ENCODE data around the gene RABL2B.

The RABL2B gene

DNA sequence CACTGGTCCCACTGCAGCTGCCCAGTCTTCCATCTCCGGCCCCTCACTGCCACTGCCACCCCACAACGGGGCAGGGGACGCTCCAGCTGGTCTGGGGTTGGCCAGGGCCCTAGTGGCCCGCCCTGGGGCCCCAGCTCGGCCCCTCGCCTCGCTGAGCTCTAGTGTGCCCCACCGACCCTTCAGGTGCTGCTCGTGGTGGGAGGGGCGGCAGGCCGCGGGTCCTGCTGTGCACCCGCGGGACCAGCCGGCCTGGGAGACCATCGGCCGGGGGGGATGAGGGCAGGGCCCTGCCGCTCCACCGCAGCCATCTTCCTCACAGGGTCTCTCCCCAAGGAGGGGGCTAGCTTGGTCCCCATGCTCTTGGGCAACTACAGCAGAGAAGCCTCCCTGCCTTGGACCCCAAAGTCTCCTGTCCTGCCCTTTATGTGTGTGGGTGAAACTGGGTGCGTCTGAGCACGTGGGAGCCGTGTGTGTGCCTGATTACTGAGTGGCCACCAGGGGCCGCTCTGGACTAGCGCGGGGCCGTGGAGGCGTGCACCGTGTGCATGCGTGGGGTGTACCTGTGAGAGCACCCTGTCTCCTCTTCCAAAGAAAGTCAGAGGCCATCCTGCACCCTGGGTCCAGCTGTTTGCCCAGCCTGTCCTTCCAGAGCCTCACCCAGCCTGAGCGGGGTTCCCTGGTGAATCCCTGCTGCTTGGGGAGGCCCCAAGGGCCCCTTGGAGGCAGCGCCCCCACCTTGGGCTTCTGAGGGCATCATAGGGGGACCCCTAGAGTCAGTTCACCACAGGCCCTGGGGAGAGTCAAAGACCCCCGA, 51.4 kb downstream of the RABL2B start:
- no peak for TF ChIP-seq TAF1 (IDR thresholded peaks at IDR 0.05; ENCODE audit: borderline replicate concordance, insufficient read depth, low read length)
- TF ChIP-seq, protein P1, sequence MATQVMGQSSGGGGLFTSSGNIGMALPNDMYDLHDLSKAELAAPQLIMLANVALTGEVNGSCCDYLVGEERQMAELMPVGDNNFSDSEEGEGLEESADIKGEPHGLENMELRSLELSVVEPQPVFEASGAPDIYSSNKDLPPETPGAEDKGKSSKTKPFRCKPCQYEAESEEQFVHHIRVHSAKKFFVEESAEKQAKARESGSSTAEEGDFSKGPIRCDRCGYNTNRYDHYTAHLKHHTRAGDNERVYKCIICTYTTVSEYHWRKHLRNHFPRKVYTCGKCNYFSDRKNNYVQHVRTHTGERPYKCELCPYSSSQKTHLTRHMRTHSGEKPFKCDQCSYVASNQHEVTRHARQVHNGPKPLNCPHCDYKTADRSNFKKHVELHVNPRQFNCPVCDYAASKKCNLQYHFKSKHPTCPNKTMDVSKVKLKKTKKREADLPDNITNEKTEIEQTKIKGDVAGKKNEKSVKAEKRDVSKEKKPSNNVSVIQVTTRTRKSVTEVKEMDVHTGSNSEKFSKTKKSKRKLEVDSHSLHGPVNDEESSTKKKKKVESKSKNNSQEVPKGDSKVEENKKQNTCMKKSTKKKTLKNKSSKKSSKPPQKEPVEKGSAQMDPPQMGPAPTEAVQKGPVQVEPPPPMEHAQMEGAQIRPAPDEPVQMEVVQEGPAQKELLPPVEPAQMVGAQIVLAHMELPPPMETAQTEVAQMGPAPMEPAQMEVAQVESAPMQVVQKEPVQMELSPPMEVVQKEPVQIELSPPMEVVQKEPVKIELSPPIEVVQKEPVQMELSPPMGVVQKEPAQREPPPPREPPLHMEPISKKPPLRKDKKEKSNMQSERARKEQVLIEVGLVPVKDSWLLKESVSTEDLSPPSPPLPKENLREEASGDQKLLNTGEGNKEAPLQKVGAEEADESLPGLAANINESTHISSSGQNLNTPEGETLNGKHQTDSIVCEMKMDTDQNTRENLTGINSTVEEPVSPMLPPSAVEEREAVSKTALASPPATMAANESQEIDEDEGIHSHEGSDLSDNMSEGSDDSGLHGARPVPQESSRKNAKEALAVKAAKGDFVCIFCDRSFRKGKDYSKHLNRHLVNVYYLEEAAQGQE (IDR thresholded peaks at IDR 0.05; ENCODE audit: insufficient read depth in 1 of 2, low read depth in 2 of 2, low read length in 2 of 2), result no peak
- peak; percentile 30 for TF ChIP-seq FOXP2 (optimal IDR thresholded peaks at IDR 0.05; ENCODE audit: borderline replicate concordance, extremely low read depth, extremely low read length, insufficient read depth)
- no peak for TF ChIP-seq POLR2AphosphoS5 (IDR thresholded peaks at IDR 0.05; ENCODE audit: low read depth, low read length)
- no peak for TF ChIP-seq SIN3A (IDR thresholded peaks at IDR 0.05; ENCODE audit: borderline replicate concordance, insufficient read depth, low read length)

DNA sequence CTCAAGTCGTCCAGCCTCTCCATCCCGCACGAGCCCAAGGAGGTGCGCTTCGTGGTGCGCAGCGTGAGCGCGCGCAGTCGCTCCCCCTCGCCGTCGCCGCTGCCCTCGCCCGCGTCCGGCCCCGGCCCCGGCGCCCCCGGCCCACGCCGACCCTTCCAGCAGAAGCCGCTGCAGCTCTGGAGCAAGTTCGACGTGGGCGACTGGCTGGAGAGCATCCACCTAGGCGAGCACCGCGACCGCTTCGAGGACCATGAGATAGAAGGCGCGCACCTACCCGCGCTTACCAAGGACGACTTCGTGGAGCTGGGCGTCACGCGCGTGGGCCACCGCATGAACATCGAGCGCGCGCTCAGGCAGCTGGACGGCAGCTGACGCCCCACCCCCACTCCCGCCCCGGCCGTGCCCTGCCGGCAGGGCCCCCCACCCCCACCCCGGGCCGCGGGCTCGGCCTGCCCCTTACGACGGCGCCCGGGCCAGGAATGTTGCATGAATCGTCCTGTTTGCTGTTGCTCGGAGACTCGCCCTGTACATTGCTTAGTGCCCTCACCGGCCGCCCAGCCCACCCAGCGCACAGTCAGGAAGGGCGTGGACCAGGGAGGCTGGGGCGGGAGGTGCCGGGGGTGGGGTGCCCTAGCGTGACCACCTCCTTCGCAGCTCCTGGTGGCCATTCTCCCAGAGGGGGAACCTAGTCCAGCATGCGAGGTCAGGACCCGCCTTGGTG, 52.3 kb downstream of the RABL2B start:
- TF ChIP-seq, protein P1 (IDR thresholded peaks at IDR 0.05; ENCODE audit: insufficient read depth in 1 of 2, low read depth in 2 of 2, low read length in 2 of 2), result no peak
- TF ChIP-seq SIN3A (IDR thresholded peaks at IDR 0.05; ENCODE audit: borderline replicate concordance, insufficient read depth, low read length) (no peak), TAF1 (IDR thresholded peaks at IDR 0.05; ENCODE audit: borderline replicate concordance, insufficient read depth, low read length) (no peak), FOXP2 (optimal IDR thresholded peaks at IDR 0.05; ENCODE audit: borderline replicate concordance, extremely low read depth, extremely low read length, insufficient read depth) (no peak), POLR2AphosphoS5 (IDR thresholded peaks at IDR 0.05; ENCODE audit: low read depth, low read length) (no peak)

DNA sequence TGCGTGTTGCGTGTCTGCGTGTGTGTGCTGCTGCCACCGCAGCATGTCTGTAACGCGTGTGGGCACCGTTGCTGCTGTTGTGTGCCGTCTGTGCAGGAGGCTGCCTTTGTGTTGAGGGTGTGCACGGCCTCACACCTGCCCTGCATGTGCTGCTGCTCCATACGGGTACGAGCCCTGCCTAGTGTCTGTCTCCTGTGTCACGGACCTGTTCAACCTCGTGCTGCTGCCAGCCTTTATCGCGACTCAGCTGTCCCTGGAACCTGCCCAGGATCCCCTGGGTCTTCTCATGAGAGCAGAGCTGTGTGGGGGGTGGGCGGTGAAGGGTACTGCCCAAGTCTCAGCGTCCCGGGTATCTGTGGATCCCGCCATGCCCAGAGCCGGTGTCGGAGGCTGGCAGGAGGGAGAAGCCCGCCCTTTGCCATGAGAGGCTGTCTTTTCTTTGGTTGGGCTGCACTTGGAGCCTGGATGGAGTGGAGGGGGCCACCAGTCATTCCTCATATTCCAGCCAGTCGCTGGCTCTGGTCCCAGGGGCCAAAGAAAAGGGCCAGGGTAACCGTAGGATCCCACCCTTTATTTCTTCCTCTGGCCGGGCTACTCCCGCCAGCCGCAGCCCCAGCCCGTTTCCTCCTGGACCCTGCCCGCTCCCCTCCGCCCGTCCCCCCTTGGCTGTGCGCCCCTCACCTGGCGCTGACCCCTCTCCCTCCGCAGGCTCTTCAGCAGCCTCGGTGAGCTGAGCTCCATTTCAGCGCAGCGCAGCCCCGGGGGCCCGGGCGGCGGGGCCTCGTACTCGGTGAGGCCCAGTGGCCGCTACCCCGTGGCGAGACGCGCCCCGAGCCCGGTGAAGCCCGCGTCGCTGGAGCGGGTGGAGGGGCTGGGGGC, 53.2 kb downstream of the RABL2B start:
- TF ChIP-seq, protein P1 (IDR thresholded peaks at IDR 0.05; ENCODE audit: insufficient read depth in 1 of 2, low read depth in 2 of 2, low read length in 2 of 2), result no peak
- TF ChIP-seq TAF1 (IDR thresholded peaks at IDR 0.05; ENCODE audit: borderline replicate concordance, insufficient read depth, low read length) (no peak), POLR2AphosphoS5 (IDR thresholded peaks at IDR 0.05; ENCODE audit: low read depth, low read length) (no peak), SIN3A (IDR thresholded peaks at IDR 0.05; ENCODE audit: borderline replicate concordance, insufficient read depth, low read length) (no peak), FOXP2 (optimal IDR thresholded peaks at IDR 0.05; ENCODE audit: borderline replicate concordance, extremely low read depth, extremely low read length, insufficient read depth) (no peak)

DNA sequence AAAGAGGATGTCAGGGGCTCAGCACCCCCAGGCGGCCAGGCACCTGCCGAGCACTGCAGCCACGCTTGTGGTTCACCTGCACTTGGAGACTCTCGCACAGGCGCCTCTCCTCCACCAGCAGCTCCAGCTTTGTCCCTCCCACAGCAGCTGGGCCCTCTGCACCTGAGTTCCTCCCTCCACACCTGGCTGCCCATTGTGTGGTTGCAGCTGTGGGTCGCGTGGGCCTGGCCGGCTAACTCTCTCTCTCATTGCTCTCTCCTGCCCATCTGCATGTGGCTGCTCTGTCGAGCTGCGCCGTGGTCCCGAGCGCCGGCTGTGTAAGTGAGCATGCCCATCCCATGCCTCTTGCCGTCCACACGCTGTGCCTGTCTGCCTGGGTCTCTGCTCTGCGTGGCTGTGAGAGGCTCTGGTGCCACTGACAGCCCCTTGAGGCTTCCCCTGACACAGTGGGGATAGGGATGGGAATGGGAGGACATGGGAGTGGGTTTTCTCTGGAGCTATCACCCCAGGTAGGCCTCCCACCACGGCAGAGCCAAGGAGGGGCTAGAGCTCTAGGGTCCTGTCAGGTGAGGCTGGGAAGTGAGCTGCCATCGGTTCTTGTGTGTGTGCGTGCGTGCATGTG, 53.9 kb downstream of the RABL2B start:
- TF ChIP-seq FOXP2 (optimal IDR thresholded peaks at IDR 0.05; ENCODE audit: borderline replicate concordance, extremely low read depth, extremely low read length, insufficient read depth), result no peak

DNA sequence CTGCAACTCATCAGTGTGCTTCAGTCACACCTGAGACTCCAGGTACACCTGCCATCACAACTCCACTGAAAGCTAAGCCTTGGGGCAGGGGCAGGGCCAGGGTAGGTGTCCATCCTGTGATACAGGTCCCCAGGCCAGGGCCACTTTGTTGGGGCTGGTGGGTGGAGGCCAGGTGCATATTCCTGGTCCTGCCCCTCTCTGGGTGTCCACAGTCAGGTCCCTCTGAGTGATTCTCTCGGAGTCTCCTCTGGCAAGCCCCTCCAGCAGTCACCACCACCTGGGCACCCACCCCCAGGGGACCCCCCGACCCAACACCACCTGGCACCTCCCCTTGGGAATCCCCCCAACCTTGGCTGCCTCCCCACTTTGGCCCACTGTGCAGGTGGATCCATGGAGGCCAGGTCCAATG, 54.9 kb downstream of the RABL2B start:
- TF ChIP-seq FOXP2 (optimal IDR thresholded peaks at IDR 0.05; ENCODE audit: borderline replicate concordance, extremely low read depth, extremely low read length, insufficient read depth) (no peak), TAF1 (IDR thresholded peaks at IDR 0.05; ENCODE audit: borderline replicate concordance, insufficient read depth, low read length) (no peak)

Data from PFSK-1 (cell line).